ENCODE measurements around the gene GLP1R.

The GLP1R gene

DNA sequence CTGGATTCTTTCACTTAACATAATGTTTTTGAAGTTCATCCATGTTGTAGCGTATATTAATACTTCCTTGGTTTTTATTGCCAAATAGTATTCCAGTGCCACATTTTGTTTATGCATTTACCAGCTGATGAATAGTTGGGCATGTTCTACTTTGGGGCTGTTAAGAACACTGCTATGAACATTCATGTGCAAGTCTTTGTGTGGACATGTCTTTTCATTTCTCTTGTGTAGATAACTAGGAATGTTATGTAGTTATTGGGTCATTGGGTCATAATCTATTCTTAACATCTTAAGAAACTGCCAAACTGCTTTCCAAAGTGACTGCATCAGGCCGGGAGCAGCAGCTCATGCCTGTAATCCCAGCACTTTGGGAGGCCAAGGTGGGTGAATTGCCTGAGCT lies 43.8 kb upstream of the GLP1R start:
- Histone ChIP-seq H3K4me3 (ENCODE audit: insufficient read depth, low read length, poor library complexity, severe bottlenecking) (no peak overlapping the region), H3K27ac (ENCODE audit: low read depth, low read length) (no peak overlapping the region), H3K4me2 (ENCODE audit: low read depth, low read length, poor library complexity, severe bottlenecking) (no peak overlapping the region), H3K36me3 (ENCODE audit: low read length) (no peaks in the 10 kb centered on the region), H2AFZ (ENCODE audit: low read depth, low read length, severe bottlenecking) (no peak overlapping the region), H3K9me2 (replicated peaks; ENCODE audit: insufficient read depth, low read length) (no peaks in the 10 kb centered on the region), H3K79me2 (ENCODE audit: insufficient read depth, low read length) (no peaks in the 10 kb centered on the region), H3K9me3 (ENCODE audit: insufficient read depth, low read length) (no peaks in the 10 kb centered on the region), H4K20me1 (ENCODE audit: low read depth, low read length) (no peaks in the 10 kb centered on the region), H3F3A (ENCODE audit: insufficient read depth) (no peaks in the 10 kb centered on the region), H3K9ac (ENCODE audit: low read length) (no peak overlapping the region), H3K27me3 (ENCODE audit: low read length) (no peaks in the 10 kb centered on the region)
- TF ChIP-seq, protein P1, sequence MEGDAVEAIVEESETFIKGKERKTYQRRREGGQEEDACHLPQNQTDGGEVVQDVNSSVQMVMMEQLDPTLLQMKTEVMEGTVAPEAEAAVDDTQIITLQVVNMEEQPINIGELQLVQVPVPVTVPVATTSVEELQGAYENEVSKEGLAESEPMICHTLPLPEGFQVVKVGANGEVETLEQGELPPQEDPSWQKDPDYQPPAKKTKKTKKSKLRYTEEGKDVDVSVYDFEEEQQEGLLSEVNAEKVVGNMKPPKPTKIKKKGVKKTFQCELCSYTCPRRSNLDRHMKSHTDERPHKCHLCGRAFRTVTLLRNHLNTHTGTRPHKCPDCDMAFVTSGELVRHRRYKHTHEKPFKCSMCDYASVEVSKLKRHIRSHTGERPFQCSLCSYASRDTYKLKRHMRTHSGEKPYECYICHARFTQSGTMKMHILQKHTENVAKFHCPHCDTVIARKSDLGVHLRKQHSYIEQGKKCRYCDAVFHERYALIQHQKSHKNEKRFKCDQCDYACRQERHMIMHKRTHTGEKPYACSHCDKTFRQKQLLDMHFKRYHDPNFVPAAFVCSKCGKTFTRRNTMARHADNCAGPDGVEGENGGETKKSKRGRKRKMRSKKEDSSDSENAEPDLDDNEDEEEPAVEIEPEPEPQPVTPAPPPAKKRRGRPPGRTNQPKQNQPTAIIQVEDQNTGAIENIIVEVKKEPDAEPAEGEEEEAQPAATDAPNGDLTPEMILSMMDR (IDR thresholded peaks at IDR 0.05; ENCODE audit: insufficient read depth, low read length, poor library complexity, severe bottlenecking), result no peak
- no peak for TF ChIP-seq EZH2phosphoT487 (conservative IDR thresholded peaks at IDR 0.05; ENCODE audit: low read length)

DNA sequence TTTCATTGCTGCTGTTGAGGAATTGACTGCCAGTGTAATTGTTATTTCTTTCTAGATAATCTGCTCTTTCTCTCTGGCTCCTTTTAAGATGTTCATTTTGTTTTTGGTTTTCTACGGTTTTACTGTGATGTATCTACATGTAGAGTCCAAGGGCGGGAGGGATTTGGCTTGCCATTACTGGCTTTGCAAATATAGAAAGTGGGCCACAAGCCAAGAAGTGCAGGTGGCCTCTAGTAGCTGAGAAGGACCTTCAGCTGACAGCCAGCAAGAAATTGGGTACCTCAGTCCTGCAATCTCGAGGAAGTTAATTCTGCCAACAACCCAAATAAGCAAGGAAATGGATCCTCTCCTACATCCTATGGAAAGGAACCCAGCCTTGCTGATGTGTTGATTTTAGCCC lies 42.8 kb upstream of the GLP1R start:
- H3K27ac ChIP-seq (ENCODE audit: low read depth, low read length), result no peak overlapping the region
- no peaks in the 10 kb centered on the region for H3K9me2 ChIP-seq (replicated peaks; ENCODE audit: insufficient read depth, low read length)
- no peaks in the 10 kb centered on the region for H3K79me2 ChIP-seq (ENCODE audit: insufficient read depth, low read length)
- no peaks in the 10 kb centered on the region for H3F3A ChIP-seq (ENCODE audit: insufficient read depth)
- no peaks in the 10 kb centered on the region for H3K36me3 ChIP-seq (ENCODE audit: low read length)
- no peaks in the 10 kb centered on the region for H3K9me3 ChIP-seq (ENCODE audit: insufficient read depth, low read length)
- no peaks in the 10 kb centered on the region for H3K27me3 ChIP-seq (ENCODE audit: low read length)
- H3K4me3 ChIP-seq (ENCODE audit: insufficient read depth, low read length, poor library complexity, severe bottlenecking), result no peak overlapping the region
- H4K20me1 ChIP-seq (ENCODE audit: low read depth, low read length), result no peaks in the 10 kb centered on the region
- H3K9ac ChIP-seq (ENCODE audit: low read length), result no peak overlapping the region
- no peak overlapping the region for H3K4me2 ChIP-seq (ENCODE audit: low read depth, low read length, poor library complexity, severe bottlenecking)
- TF ChIP-seq EZH2phosphoT487 (conservative IDR thresholded peaks at IDR 0.05; ENCODE audit: low read length), result no peak
- TF ChIP-seq, protein P1 (IDR thresholded peaks at IDR 0.05; ENCODE audit: insufficient read depth, low read length, poor library complexity, severe bottlenecking), result no peak
- H2AFZ ChIP-seq (ENCODE audit: low read depth, low read length, severe bottlenecking), result no peak overlapping the region

DNA sequence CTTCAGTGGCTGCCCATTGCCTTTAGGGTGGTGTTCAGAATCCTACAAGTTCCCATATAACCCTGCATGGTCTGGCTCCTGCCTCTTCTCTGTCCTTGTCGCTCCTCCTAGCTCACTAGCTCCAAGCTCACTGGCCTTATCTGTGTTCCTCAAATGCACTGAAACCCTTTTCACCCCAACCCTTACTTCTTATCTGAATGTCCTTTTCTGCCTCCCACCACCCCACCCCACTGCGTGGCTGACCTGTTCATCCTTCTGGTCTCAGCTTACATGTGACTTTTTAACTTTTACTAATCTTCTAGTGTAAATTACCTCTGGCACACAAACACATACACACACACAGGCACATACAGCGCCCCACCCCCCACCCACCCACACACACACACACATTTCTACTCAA lies 41.0 kb upstream of the GLP1R start:
- no peak for TF ChIP-seq EZH2phosphoT487 (conservative IDR thresholded peaks at IDR 0.05; ENCODE audit: low read length)
- TF ChIP-seq, protein P1 (IDR thresholded peaks at IDR 0.05; ENCODE audit: insufficient read depth, low read length, poor library complexity, severe bottlenecking), result no peak
- H3K4me3 ChIP-seq (ENCODE audit: insufficient read depth, low read length, poor library complexity, severe bottlenecking), result no peak overlapping the region
- no peaks in the 10 kb centered on the region for H3K9me2 ChIP-seq (replicated peaks; ENCODE audit: insufficient read depth, low read length)
- no peaks in the 10 kb centered on the region for H3K27me3 ChIP-seq (ENCODE audit: low read length)
- no peak overlapping the region for H3K27ac ChIP-seq (ENCODE audit: low read depth, low read length)
- H3K4me2 ChIP-seq (ENCODE audit: low read depth, low read length, poor library complexity, severe bottlenecking), result no peak overlapping the region
- no peaks in the 10 kb centered on the region for H3F3A ChIP-seq (ENCODE audit: insufficient read depth)
- H3K9ac ChIP-seq (ENCODE audit: low read length), result no peak overlapping the region
- H2AFZ ChIP-seq (ENCODE audit: low read depth, low read length, severe bottlenecking), result no peak overlapping the region
- no peaks in the 10 kb centered on the region for H3K36me3 ChIP-seq (ENCODE audit: low read length)
- H3K79me2 ChIP-seq (ENCODE audit: insufficient read depth, low read length), result no peaks in the 10 kb centered on the region
- H4K20me1 ChIP-seq (ENCODE audit: low read depth, low read length), result no peaks in the 10 kb centered on the region
- H3K9me3 ChIP-seq (ENCODE audit: insufficient read depth, low read length), result no peaks in the 10 kb centered on the region
